IPS-18a (cell line): ENCODE data around the gene DNAJC11.
"Not testable (repeated sequence)": the region's sequence is repeated elsewhere in the genome, so short reads cannot be mapped to it uniquely, and the experiment has no call there.

Source experiments
- H3K27ac ChIP-seq: one replicate; pipeline ENCODE4 v1.5.1; 2013; ENCODE audit warnings: low read length
- H3K27me3 ChIP-seq: one replicate; pipeline ENCODE4 v1.6.1; 2013; ENCODE audit warnings: mild to moderate bottlenecking, low read length; ENCODE audit not compliant: control insufficient read depth, insufficient read depth
- H3K36me3 ChIP-seq: one replicate; pipeline ENCODE4 v1.6.1; 2013; ENCODE audit warnings: low read depth, low read length; ENCODE audit not compliant: control insufficient read depth
- H3K4me1 ChIP-seq: one replicate; pipeline ENCODE4 v1.6.1; 2013; ENCODE audit warnings: low read depth, low read length; ENCODE audit not compliant: control insufficient read depth
- H3K4me3 ChIP-seq: one replicate; pipeline ENCODE4 v1.5.1; 2013; ENCODE audit warnings: low read length
- H3K9ac ChIP-seq: one replicate; pipeline ENCODE4 v1.6.1; 2013; ENCODE audit warnings: mild to moderate bottlenecking, low read length, moderate library complexity
- H3K9me3 ChIP-seq: one replicate; pipeline ENCODE4 v1.6.1; 2013; ENCODE audit warnings: low read depth, low read length; ENCODE audit not compliant: control insufficient read depth

Gene DNAJC11, protein sequence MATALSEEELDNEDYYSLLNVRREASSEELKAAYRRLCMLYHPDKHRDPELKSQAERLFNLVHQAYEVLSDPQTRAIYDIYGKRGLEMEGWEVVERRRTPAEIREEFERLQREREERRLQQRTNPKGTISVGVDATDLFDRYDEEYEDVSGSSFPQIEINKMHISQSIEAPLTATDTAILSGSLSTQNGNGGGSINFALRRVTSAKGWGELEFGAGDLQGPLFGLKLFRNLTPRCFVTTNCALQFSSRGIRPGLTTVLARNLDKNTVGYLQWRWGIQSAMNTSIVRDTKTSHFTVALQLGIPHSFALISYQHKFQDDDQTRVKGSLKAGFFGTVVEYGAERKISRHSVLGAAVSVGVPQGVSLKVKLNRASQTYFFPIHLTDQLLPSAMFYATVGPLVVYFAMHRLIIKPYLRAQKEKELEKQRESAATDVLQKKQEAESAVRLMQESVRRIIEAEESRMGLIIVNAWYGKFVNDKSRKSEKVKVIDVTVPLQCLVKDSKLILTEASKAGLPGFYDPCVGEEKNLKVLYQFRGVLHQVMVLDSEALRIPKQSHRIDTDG

DNA sequence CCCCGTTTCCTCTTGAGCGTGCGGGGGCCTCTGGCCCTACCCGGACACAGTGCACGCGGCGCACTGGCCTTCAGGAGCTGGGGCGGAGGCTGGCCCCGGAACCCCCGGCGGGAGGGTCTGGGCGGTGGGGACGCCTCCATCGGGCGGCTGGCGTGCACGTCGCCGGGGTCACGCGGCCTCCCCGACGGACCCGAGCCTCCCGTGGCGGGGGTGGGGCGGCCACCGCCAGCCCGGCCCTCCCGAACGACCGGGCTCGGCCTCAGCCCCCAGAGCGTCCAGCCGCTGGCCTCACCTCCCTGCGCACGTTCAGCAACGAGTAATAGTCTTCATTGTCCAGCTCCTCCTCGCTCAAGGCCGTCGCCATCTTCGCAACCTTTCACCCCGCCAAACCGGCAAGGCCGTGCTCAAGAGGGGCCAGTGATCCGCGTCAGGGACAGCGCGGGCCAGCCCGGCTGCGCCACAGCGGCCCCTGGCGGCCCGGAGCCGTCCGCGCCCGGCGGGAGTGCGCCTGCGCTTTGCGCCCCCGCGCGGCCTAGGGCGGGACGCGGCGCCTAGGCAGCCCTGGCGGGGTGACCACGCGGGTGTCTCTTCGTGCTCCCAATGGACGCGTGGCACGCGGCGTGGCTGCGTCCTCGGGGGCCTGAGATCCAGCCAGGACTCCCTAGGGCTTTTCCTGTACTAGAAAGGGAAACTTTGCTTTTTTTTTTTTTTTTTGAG, at the start of gene DNAJC11:
Gene DNAJC11, minus strand, starts transcription at position 380 of the 717 bp plus-strand sequence. Its CDS starts 16 bp downstream, at position 364.
- H3K4me3 ChIP-seq, result peak within 1 kb of the TSS; percentile 85
- H3K4me1 ChIP-seq, result peaks cover 4% of the 10 kb centered on the region
- no peaks in the 10 kb centered on the region for H3K27me3 ChIP-seq
- peak within 1 kb of the TSS; percentile 98 for H3K9ac ChIP-seq
- H3K36me3 ChIP-seq, result no peaks in the 10 kb centered on the region
- H3K27ac ChIP-seq, result peak within 1 kb of the TSS; percentile 93
- no peaks in the 10 kb centered on the region for H3K9me3 ChIP-seq

DNA sequence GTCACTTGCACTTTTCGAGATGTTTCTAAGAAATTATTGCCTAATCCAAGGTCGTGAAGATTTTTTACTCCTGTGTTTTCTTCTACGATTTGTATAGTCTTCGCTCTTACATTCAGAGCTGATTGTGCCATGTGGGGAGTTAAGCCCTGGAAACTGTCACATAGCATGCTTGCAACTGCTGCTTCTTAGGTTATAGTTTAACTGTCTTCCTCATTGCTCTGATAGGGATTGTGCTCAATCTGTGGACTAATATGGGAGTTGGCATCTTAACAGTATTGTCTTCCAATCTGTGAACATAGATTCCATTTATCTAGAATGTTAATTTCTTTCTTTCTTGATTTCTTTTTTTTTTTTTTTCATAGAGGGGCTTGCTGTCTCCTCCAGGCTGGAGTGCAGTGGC, 48.9 kb upstream of the DNAJC11 start:
- no peak overlapping the region for H3K9ac ChIP-seq
- no peaks in the 10 kb centered on the region for H3K4me1 ChIP-seq
- no peaks in the 10 kb centered on the region for H3K9me3 ChIP-seq

DNA sequence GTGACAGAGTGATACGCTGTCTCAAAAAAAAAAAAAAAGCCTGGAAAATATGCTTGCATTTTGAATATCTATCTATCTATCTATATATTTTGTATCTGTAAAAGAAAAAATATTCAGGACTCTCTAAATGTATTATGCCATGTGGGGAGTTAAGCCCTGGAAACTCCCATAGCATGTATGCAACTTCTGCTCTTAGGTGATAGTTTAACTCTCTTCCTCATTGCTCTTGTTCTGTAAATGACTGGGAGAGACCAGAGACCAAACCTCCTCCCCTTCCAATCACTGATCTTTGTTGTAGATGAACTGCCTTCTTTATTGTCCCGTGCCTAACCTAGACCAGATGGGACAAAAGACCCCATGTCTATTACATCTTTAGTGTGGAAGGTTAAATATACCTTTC, 46.1 kb upstream of the DNAJC11 start:
- Histone ChIP-seq H3K9me3 (no peaks in the 10 kb centered on the region), H3K9ac (no peak overlapping the region), H3K36me3 (no peaks in the 10 kb centered on the region), H3K4me3 (no peak overlapping the region), H3K27me3 (no peaks in the 10 kb centered on the region), H3K27ac (no peak overlapping the region), H3K4me1 (no peaks in the 10 kb centered on the region)

More for the DNA sequence above, 48.9 kb upstream of the DNAJC11 start:
- Histone ChIP-seq H3K36me3 (no peaks in the 10 kb centered on the region), H3K27ac (no peak overlapping the region), H3K4me3 (no peak overlapping the region), H3K27me3 (no peaks in the 10 kb centered on the region)

DNA sequence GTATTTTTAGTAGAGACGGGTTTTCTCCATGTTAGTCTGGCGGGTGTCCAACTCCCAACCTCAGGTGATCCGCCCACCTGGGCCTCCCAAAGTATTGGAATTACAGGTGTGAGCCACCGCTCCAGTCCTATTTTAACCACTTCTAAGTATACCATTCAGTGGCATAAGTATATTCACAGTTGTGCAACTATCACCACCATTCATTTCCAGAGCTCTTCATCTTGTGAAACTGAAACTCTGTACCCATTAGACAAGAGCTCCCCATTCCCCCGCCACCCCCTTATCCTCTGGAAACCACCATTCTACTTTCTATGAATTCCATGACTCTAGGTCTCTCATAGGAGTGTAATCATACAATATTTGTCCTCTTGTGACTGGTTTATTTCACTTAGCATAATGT, 43.5 kb upstream of the DNAJC11 start:
- Histone ChIP-seq H3K9ac (no peak overlapping the region), H3K27me3 (no peaks in the 10 kb centered on the region), H3K4me1 (no peaks in the 10 kb centered on the region), H3K27ac (no peak overlapping the region), H3K4me3 (no peak overlapping the region), H3K9me3 (no peaks in the 10 kb centered on the region), H3K36me3 (no peaks in the 10 kb centered on the region)

DNA sequence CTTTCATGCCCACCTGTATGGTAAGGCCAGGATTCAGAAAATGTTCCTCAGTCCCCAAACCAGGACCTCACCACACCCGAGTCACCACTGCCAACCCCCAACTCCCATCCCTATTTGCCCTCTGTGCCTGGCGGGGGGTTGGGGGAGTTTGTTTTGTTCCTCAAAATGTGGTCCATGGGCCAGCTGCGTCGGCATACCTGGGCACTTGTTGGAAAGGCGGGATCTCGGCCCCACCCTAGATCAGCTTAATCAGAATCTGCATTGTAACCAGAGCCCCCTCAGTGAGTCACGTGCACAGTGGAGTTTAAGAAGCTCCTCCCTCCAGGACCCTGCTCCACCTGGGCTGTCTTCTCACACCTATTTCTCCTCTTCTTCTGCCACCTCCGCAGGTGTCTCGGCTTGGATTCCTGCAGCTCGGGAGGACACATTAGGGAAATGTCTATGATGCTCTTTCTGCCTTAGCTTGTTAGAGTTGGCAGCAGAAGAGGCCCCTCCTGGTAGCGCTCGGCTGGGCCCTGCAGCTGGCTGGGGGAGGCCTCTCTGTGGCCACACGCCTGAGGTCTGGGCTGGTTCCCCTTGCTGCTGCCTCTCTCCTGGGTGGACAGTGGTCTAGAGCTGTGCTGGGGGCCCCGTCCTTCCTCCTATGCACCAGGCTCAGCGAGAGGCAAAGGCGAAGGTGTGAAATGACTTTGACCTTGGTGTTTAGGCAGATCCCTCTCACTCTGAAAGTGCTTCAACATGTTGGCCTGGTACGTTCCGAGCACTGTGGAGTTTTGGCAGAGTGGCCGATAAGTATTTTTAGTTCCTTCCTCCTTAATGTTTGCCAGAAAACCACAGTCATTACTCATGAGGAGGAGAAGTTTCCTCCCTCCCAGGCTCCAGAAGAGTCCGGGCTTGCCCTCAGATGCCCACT, 41.8 kb upstream of the DNAJC11 start:
- H3K9ac ChIP-seq, result no peak overlapping the region
- H3K27ac ChIP-seq, result no peak overlapping the region

DNA sequence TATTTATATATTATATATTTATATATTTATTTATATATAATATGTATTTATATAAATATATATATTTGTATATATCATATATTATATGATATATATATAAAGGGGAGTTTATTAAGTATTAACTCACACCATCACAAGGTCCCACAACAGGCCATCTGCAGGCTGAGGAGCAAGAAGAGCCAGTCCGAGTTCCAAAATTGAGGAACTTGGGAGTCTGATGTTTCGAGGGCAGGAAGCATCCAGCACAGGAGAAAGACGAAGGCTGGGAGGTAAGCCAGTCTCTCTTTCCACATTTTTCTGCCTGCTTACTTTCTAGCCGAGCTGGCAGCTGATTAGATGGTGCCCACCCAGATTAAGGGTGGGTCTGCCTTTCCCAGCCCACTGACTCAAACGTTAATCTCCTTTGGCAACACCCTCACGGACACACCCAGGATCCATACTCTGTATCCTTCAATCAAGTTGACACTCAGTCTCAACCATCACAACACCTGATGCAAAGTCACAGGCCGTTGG, 41.1 kb upstream of the DNAJC11 start:
- H3K9ac ChIP-seq, H3K27me3 ChIP-seq, H3K36me3 ChIP-seq, H3K4me3 ChIP-seq, H3K27ac ChIP-seq, H3K4me1 ChIP-seq, H3K9me3 ChIP-seq: not testable (repeated sequence)

More for the DNA sequence above, 41.8 kb upstream of the DNAJC11 start:
- Histone ChIP-seq H3K36me3 (no peaks in the 10 kb centered on the region), H3K27me3 (no peaks in the 10 kb centered on the region), H3K4me1 (no peaks in the 10 kb centered on the region), H3K9me3 (no peaks in the 10 kb centered on the region), H3K4me3 (no peak overlapping the region)

DNA sequence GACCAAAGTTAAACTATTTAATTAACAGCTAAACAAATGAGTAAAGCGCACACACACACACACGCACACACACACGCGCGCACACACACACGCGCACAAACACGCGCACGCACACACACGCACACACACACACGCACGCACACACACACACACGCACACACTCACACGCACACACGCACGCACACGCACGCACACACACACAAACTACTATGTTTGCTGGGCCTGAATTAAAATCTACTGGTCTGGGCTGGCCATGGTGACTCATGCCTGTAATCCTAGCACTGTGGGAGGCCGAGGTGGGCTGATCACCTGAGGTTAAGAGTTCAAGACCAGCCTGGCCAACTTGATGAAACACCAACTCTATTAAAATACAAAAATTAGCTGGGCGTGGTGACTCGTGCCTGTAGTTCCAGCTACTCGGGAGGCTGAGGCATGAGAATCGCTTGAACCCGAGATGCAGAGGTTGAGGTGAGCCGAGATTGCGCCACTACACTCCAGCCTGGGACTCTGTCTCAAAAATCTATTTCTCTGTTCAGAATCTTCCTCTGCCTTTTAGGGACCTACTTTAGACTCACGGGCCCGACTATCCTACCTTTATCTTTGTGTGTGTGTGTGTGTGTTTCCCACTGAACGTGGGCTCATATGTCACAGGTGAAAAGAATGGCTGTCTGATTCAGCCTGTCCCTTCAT, 37.5 kb upstream of the DNAJC11 start:
- H3K27me3 ChIP-seq, result no peaks in the 10 kb centered on the region
- peaks cover 7% of the 10 kb centered on the region for H3K4me1 ChIP-seq
- H3K4me3 ChIP-seq, result no peak overlapping the region
- H3K27ac ChIP-seq, result no peak overlapping the region
- H3K36me3 ChIP-seq, result no peaks in the 10 kb centered on the region
- no peak overlapping the region for H3K9ac ChIP-seq
- H3K9me3 ChIP-seq, result no peaks in the 10 kb centered on the region

DNA sequence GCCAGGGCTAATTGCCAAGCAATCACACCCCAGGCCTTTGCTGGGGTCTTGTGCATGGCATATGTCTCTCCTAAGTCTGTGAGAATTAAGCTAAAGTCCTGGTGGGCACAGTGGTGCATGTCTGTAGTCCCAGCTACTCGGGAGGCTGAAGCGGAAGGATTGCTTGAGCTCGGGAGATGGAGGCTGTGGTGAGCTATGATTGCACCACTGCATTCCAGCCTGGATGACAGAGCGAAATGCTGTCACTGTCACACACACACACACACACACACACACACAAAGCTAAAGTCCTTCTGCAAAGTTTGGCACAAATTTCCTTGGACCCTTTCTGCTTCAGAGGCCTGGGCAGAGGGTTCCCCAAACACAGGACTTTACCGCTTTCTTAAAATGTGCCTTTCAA, 31.3 kb upstream of the DNAJC11 start:
- Histone ChIP-seq H3K4me3 (no peak overlapping the region), H3K9ac (no peak overlapping the region), H3K27me3 (no peaks in the 10 kb centered on the region), H3K4me1 (peaks cover 12% of the 10 kb centered on the region), H3K36me3 (no peaks in the 10 kb centered on the region), H3K9me3 (no peaks in the 10 kb centered on the region), H3K27ac (no peak overlapping the region)

DNA sequence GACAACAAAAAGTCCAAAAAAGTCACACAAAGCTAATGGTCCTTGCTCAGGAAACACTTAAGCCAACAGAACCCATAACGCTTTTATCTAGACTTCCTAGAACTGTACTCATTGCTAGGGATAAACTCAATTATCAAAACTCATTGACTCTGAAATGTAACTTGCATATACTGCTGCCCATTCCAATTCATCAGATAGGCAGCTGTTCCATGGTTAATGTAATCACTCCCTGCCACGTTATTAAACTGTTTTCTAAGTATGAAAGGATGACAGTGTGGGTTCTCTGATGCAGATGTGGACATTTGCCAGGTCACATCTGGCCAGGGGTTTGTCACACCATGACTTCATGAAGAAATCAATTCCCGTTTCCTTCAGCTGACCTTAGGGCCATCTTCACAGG, 30.3 kb upstream of the DNAJC11 start:
- Histone ChIP-seq H3K27ac (no peak overlapping the region), H3K9ac (no peak overlapping the region), H3K36me3 (no peaks in the 10 kb centered on the region), H3K4me1 (peaks cover 12% of the 10 kb centered on the region), H3K4me3 (no peak overlapping the region), H3K9me3 (no peaks in the 10 kb centered on the region), H3K27me3 (no peaks in the 10 kb centered on the region)

DNA sequence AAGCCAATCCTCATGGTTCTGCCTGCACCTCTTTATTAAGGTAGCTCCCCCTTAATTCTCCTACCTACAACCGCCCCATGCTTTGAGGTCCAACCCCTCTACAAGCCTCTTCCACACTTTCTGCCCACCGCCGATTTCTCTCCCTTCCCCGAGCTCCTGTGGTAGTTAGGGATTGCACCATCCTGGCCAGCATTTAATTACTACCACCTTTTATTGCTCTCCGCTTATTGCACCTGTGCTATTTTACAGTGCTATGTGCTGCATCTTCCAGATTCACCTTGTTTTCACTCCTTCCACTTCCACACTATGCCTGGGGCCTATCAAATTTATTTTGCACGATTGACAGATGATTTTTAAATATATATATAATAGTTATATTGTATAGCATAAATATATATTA, 29.3 kb upstream of the DNAJC11 start:
- H3K27ac ChIP-seq, result no peak overlapping the region
- no peak overlapping the region for H3K9ac ChIP-seq
- no peaks in the 10 kb centered on the region for H3K9me3 ChIP-seq
- H3K4me3 ChIP-seq, result no peak overlapping the region
- H3K27me3 ChIP-seq, result no peaks in the 10 kb centered on the region
- peaks cover 11% of the 10 kb centered on the region for H3K4me1 ChIP-seq
- H3K36me3 ChIP-seq, result no peaks in the 10 kb centered on the region
